Activated naive CD4-positive, alpha-beta T cell treated with anti-CD3 and anti-CD28 coated beads, Interleukin-2, amount 50 U/mL, for 72 hours (primary cell): Measurements from ENCODE around the gene GPC4. TPM values are rescaled to one million over a fixed set of nuclear protein-coding genes. Genes with fewer than 3 reads are reported as not detected.
A peak's percentile ranks its signal among the peaks of the same experiment; 100 is the strongest.

Source experiments
- ATAC-seq, 2 donors: fragments of 150-1000 bp; cut with Tn5 transposase; 2 replicates each; pipeline ENCODE4 v1.10.0; 2021; ENCODE audit warnings: mild to moderate bottlenecking in 2 of 2, moderate library complexity in 2 of 2
- DNase-seq, 2 donors: peaks; one replicate each; pipeline ENCODE4 v3.0.0; 2021 to 2022; ENCODE audit warnings: low spot score in 2 of 2
- H3K27ac Mint-ChIP-seq, 2 donors: one replicate each; pipeline ENCODE4 v1.8.0; 2022; ENCODE audit warnings: mild to moderate bottlenecking in 2 of 2, mixed read lengths in 2 of 2
- H3K36me3 Mint-ChIP-seq, 2 donors: one replicate each; pipeline ENCODE4 v1.8.0; 2022; ENCODE audit warnings: mixed read lengths in 2 of 2
- H3K9me3 Mint-ChIP-seq, 2 donors: one replicate each; pipeline ENCODE4 v1.8.0; 2022; ENCODE audit warnings: mixed read lengths in 2 of 2
- total RNA-seq, 2 donors: library from RNA; stranded (reverse); gene quantifications; one replicate each; pipeline ENCODE4 v1.2.3, GENCODE V29; 2022

Gene GPC4
- under 1 TPM in 1 of 2 donors, not detected in 1; 0.27 TPM for total RNA-seq

DNA sequence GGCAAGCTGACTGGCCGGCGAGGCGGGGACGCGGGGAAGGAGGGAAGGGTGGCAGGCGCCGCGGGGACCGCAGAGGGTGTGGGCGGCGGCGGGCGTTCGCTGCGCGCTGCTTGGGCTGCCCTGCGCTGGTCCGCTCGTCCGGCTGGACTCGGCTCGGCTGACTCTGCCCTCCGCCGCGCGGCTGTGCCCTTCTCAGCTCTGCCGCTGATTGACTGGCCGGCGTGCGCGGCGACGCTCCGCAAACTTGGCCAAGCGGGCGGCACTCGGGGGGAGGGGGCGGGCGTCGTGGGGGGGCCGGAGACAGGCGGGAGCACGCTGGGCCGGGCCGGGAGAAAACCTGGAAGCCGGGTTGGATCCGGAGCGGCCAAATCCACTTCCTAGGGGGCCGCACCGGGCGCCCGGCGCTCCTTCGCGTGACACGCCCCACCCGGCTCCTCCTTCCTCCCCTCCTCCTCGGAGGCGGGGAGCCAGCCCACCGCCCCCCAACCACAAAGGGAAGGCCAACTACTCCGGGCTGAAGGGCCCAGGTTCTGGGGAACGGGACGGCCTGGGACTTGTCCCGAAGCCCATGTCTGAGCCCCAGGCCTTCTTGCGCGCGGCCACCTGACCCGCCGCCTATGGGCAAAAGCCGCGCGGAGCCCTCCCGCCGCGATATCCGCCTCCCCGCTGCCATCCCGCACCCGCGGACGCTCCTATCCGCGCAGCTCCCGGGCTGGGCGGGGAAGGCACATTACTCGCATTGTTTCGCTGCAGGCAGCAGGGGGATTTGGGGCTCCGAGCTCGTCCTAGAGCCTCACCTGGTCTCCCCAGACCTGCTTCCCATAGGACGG is at the start of gene GPC4:
Gene GPC4, minus strand, starts transcription at position 214 of the 830 bp plus-strand sequence. CDS start 524 bp downstream, outside the sequence.
- H3K36me3 Mint-ChIP-seq, result no peaks in the 10 kb centered on the region
- no peak within 1 kb of the TSS for H3K27ac Mint-ChIP-seq
- DNase-seq (peak in 1 of 2 donors; percentile 2), ATAC-seq (peak in 1 of 2 donors; percentile 38)
- H3K9me3 Mint-ChIP-seq, result no peaks in the 10 kb centered on the region

DNA sequence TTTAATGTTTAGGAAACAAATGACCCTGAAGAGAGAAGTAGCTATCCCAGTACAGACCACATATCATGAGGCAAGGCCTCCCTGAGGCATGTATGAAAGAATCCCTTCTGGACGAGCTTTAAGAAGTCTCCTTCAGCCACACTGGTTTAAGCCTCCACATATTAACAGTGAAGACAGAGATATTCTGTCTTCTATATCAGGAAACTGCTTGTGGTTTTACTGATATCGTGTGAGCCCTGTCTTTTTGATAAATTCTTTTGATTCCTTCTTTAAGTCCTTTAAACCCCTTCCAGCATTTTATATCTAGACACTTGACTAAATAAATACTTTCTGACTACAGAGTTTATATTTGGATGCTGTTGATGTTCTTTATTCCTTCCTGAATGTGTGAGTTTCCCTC is 45.9 kb upstream of the GPC4 start:
- no peak for DNase-seq
- no peaks in the 10 kb centered on the region for H3K9me3 Mint-ChIP-seq
- H3K36me3 Mint-ChIP-seq, result no peaks in the 10 kb centered on the region
- H3K27ac Mint-ChIP-seq, result no peak overlapping the region
- no peak for ATAC-seq

DNA sequence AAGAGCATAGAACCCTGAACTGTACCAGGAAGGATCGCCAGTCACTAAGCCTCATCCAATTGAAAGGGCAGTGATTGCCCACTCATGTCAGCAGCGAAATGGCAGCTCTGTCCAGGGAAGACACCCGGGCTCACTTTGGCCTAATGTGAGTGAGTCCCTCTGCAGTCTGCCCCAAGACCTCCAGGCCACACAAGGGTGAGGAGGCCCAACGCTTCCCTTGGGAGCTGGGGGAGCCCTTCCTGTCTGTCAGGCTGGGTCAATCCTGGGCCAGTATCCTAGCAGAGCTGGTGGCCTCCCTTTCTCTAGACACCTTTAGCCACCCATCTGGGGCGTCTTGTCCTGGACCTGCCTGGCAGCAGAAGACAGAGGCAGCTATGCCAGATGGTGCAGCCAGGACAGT is 39.6 kb upstream of the GPC4 start:
- DNase-seq, result no peak
- ATAC-seq, result no peak
- no peak overlapping the region for H3K27ac Mint-ChIP-seq
- H3K9me3 Mint-ChIP-seq, result no peaks in the 10 kb centered on the region
- no peaks in the 10 kb centered on the region for H3K36me3 Mint-ChIP-seq

DNA sequence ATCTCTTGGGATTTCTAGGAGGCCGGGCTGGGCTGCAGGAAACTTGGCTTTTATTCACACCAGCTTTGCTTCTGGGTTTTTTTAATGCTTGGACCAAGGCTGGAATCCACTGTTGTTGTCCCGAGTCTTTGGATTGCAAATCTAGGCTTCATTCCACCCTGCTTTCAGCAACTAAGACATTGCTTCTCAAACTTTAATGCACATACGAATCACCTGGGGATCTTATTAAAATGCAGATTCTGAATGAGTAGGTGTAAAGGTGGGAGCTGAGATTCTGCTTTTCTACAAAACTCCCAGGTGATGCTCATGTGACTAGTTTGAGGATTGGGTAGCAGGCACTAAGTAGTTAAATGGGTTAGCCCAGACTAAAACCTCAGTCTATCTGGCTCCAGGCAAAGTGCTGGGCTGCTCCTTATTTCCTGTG is 39.2 kb upstream of the GPC4 start:
- DNase-seq, result no peak
- Mint-ChIP-seq H3K36me3 (no peaks in the 10 kb centered on the region), H3K27ac (no peak overlapping the region), H3K9me3 (no peaks in the 10 kb centered on the region)
- no peak for ATAC-seq

DNA sequence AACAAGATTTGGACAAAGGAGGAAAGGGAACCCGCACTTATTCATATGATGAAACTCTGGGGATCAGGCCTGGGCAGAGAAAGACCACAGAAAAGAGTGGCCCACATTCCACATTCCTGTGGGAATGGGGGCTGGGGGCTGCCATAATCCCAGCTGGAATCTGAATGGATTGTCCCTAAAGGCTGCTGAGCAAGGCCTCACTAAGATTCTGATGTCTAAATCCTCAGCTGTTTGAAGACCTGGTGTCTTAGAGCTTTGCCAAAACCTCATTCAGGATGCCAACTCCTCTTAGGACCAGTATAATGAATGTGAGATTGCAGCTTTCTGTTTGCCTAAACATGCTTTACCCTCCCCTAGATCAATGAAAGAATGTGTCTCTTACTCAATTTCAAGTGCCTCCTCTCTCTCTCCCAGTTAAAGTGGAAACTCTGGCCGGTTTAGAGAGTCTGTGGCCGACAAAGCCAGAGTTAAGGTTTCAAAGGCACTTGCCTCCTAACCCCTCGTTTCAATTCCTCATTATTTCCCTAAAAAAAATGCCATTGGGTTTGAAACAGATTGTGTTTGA is 33.3 kb upstream of the GPC4 start:
- ATAC-seq, result no peak
- H3K27ac Mint-ChIP-seq, result no peak overlapping the region

DNA sequence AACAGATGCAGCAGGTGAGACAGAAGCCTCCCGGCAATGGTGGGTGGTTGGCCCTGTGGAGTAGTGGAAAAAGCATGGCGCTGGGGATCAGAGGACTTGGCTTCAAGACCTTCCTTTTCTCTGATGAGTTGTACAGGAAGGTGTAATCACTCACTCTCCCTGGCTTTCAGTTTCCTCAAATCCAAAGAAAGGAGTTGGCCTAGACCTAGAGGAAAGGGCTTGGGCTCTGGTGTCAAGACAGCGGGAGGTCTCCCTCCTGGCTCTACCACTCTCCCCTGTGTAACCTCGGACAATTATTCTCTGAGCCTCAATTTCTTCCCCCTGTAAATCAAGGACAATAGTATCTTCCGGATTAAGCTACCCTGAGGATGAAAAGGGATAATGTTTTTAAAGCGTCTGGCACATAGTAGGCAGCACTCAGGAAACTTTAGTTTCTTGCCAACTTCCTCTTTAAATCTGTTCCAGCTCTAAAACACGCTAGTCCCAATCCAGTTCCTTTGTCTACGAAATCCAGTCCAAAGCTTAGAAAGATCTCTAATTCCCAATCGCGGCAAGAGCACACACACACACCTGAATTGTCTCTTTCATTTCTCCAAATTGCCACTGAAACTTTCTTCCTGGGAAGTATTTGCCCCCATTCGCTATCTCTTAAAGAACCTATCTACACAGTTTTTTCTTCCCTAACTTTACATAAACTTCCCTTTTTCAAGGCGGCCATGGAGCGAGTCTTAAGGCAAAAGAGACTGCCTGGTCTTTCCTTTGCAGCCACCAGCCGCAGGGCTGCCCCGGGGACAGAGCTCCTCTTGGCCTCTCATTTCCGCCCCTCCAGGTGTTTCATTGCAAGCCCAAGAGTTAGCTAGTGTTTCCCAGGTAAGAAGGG is 29.9 kb upstream of the GPC4 start:
- DNase-seq (no peak), ATAC-seq (no peak)
- no peak overlapping the region for H3K27ac Mint-ChIP-seq
- H3K36me3 Mint-ChIP-seq, result no peaks in the 10 kb centered on the region
- no peaks in the 10 kb centered on the region for H3K9me3 Mint-ChIP-seq

More for the DNA sequence above, 33.3 kb upstream of the GPC4 start:
- Mint-ChIP-seq H3K36me3 (no peaks in the 10 kb centered on the region), H3K9me3 (no peaks in the 10 kb centered on the region)
- DNase-seq, result no peak

DNA sequence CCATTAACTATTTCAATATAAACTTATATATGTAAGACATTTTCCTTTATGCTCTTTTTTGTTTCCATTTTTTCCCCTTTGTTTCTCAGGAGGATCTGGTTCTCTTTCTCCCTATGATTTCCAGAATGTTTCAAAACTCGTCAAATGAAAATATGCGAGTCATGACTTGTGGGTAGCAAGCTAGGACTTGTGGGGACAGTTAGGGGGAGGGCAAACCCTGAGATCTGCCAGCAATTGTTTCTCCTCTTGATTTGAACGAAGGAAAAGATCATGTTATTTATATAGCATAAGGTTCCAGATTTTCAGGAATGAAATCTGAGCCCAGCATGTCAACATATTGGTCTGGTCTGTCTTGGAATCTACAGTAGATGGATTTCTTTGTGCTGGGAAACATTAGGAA is 28.9 kb upstream of the GPC4 start:
- no peaks in the 10 kb centered on the region for H3K9me3 Mint-ChIP-seq
- ATAC-seq (no peak), DNase-seq (no peak)
- H3K36me3 Mint-ChIP-seq, result no peaks in the 10 kb centered on the region
- no peak overlapping the region for H3K27ac Mint-ChIP-seq

DNA sequence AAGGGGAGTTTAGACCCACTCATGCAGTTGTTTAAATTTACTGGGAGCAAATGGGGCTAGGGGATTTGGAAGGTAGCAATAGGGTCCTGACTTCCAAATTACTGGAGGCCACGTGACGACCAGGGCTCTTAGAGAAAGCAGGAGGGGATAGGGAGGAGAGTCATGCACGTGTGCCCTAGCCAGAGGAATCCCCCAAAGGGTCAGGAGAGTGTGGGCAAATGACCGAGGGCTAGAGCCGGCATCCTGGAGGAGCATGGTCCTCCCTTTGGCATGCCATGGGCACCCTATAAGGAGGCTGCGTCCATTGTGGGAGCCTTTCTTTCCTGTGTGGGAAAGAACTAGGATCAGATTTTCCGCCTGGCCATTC is 25.5 kb upstream of the GPC4 start:
- DNase-seq (no peak), ATAC-seq (no peak)
- no peaks in the 10 kb centered on the region for H3K9me3 Mint-ChIP-seq
- no peak overlapping the region for H3K27ac Mint-ChIP-seq
- H3K36me3 Mint-ChIP-seq, result no peaks in the 10 kb centered on the region

DNA sequence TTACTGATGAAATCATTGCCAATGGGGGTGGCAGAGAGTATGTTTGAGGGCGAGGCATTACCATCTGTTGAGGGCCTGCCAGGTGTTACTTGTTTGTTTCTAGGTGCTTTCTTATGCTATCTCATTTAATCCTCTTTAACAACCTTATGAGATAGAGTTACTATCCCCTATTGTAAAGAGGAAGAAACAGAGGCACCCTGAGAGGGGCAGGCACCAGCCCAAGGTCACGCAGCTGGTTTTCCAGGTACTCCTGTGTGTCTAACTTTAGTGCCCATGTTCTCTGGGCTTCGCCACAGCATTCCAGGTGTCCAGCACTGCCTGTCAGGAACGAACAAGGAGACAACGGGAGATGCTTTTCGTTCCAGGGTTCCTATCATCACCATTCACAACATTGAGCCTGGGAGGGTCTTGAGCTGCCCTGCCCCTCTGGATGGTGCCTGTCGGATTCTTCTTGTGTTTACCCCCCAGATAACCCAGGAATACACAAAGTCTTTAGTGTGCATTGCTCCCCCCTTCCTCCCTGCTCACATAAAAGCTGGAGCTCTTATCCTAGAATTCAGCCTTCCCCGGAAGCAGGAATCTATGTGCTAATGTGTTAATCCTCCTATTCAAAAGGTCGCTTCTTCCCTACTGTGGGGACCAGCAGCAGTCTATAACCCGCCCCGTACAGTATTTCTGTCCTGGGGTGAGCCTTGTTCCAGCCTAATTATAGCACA is 24.9 kb upstream of the GPC4 start:
- Mint-ChIP-seq H3K9me3 (no peaks in the 10 kb centered on the region), H3K36me3 (no peaks in the 10 kb centered on the region), H3K27ac (no peak overlapping the region)
- no peak for DNase-seq
- no peak for ATAC-seq

DNA sequence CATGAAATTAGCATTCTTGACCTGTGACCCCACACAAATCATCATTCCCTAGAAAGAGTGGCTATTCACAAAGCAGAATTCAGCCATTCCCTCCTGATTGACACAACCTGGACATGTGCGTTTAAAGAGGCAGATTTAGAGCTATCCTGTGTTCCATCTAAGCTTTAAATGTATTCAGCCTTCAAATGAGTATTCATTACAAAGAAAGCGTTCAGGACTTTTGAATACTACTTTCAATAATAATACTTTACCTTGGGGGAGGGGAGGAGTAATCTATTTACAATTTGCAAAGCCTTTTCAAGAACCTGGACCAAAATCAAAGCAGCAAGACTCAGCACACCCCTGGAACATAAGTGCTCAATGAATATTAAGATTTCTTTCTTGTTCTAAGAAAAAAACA is 22.5 kb upstream of the GPC4 start:
- Mint-ChIP-seq H3K9me3 (no peaks in the 10 kb centered on the region), H3K27ac (no peak overlapping the region), H3K36me3 (no peaks in the 10 kb centered on the region)
- ATAC-seq, result no peak
- no peak for DNase-seq

DNA sequence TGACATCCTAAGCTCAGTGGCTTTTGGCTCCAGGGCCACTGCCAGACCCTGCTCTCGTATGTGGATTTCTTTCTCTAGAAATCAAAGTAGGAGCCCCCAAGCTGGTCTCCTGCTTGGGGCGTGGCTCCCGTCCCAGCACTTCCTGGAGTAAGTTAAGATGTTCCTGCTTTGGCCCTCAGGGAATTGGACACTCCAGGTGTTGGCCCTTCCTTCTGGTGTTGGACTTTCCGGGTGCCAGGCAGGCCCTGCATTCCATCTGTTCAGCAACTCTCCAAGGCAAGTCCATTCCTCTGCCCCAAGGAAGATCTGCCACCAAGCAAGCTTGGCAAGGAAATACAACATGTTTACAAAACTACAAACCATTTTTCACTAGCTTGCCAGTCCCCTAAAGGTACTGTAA is 22.1 kb upstream of the GPC4 start:
- ATAC-seq, result no peak
- Mint-ChIP-seq H3K9me3 (no peaks in the 10 kb centered on the region), H3K36me3 (no peaks in the 10 kb centered on the region), H3K27ac (no peak overlapping the region)
- no peak for DNase-seq

DNA sequence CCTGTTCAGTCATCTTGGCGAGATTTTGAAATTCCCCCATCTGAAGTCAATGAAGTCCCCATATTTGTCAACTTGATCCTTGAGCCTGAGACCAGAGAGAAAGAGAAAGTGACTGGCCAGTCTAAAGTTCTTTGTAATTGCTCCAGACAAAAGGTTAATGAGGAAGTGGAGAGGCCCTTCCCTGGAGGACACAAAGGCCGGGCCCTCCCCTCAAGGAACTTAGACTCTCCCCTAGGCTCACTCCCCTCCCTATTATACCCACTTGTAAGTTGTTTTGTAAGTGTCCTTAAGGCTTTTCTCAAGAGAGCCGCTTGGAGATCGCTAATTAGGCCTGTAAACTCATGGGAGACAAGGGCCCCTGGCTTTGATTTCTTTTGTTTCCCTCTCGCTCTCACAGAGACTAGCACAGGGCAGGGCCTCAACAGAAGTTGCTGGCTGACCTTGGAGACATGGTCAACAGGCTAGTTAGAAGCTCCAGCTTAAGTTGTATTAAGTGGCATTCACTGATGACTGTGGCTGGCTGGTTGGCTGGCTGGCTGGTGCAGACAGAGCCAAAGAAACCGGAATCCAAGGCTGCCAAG is 20.3 kb upstream of the GPC4 start:
- Mint-ChIP-seq H3K36me3 (no peaks in the 10 kb centered on the region), H3K9me3 (no peaks in the 10 kb centered on the region), H3K27ac (peak overlapping the region in 1 of 2 donors; percentile 55)
- ATAC-seq (no peak), DNase-seq (no peak)

DNA sequence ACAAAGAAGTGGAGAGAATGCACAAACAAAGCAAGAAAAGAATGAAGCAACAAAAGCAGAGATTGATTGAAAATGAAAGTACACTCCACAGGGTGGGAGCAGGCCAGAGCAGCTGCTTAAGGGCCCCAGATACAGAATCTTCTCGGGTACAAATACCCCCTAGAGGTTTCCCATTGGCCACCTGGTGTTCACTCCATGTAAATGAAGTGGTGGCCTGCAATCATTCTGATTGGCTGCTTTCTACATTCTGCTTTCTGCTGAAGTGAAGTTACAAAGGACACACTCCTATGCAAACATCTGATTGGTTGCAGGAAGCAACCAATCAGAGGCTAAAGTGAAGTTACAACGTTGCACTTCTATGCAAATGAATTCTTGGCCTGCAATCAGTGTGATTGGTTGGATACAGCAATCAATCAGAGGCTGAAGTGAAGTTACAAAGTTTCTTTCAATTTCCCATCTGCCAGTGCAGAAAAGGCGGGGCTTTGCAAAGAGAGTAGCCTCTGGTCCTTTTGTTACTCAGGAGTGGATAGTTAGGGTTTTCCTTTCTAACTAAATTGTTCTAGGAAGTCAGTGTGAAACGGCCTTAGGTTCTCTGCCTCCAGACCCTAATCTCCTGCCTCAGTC is 19.0 kb upstream of the GPC4 start:
- H3K9me3 Mint-ChIP-seq, result no peaks in the 10 kb centered on the region
- no peaks in the 10 kb centered on the region for H3K36me3 Mint-ChIP-seq
- H3K27ac Mint-ChIP-seq, result no peak overlapping the region
- ATAC-seq (no peak), DNase-seq (no peak)

DNA sequence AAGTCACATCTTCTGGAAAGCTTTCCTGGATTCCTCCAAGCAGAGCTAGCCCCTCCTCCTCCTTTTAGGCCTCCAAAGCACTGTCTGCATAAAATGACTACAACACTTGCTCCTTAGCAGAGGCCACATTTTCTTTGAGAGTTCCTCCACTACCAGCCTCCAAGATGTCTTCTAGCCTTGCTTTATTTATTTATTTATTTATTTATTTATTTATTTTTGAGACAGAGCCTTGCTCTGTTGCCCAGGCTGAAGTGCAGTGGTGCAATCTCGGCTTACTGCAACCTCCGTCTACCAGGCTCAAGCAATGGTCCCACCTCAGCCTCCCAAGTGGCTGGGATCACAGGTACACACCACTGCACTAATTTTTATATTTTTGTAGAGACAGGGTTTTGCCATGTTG is 4.6 kb upstream of the GPC4 start:
- ATAC-seq, result no peak
- no peak overlapping the region for H3K27ac Mint-ChIP-seq
- no peak for DNase-seq
- H3K36me3 Mint-ChIP-seq, result no peaks in the 10 kb centered on the region
- no peaks in the 10 kb centered on the region for H3K9me3 Mint-ChIP-seq

DNA sequence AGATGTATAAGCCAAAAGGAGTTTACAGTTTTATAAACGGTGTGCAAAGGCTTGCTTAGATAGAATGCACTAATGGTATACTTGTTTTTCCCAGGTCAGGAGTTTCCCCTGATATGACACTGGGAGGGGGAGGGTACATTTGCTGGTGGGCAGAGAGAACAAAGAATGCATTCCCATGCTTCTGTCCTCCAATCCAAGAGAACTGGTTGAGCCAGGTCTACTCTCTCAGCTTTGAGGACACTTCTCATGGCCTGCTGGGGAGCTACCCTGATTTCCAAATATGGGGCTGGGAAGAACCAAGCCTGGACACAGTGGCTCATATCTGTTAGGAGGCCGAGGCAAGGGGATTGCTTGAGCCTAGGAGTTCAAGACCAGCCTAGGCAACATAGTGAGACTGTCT is 3.3 kb upstream of the GPC4 start:
- no peak for DNase-seq
- no peaks in the 10 kb centered on the region for H3K9me3 Mint-ChIP-seq
- no peak for ATAC-seq
- H3K36me3 Mint-ChIP-seq, result no peaks in the 10 kb centered on the region
- H3K27ac Mint-ChIP-seq, result no peak overlapping the region

DNA sequence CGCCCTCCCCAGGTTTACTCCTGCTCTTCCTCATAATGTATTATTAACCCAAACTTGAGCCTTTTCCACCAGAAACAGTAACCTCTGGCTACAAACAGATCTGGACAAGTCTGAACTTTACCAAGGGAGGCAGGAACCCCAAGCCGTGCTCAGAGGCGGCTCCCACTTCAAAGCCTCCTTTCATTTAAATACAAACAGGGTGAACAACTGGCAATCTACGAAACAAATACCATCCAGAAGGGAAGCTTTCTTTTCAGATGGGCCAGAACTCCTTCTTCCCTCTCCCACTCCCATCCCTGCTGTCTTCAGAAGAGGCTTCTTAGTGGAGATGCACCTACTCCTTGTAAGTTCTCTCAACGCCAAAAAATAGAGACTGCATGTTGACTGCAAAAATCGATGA is 2.1 kb upstream of the GPC4 start:
- Mint-ChIP-seq H3K9me3 (no peaks in the 10 kb centered on the region), H3K36me3 (no peaks in the 10 kb centered on the region), H3K27ac (no peak overlapping the region)
- no peak for DNase-seq
- no peak for ATAC-seq
